HG03571 (cell line): Measurements from ENCODE around the gene NADK.
"Not testable (repeated sequence)": the region's sequence is repeated elsewhere in the genome, so short reads cannot be mapped to it uniquely, and the experiment has no call there.

Source experiments
- ATAC-seq: cut with Tn5 transposase; IDR thresholded peaks from one replicate; pipeline ENCODE4 v1.9.1; 2021; ENCODE audit not compliant: unreplicated experiment

Gene NADK

GRCh38 chr1:1707241-1707640 lies 71.0 kb downstream of the NADK start:
- ATAC-seq, result not testable (repeated sequence)

- not testable (repeated sequence) for ATAC-seq
These were observed 72.6 kb downstream of the NADK start for GRCh38 chr1:1705623-1706022.

- not testable (repeated sequence) for ATAC-seq
These were observed 73.8 kb downstream of the NADK start for GRCh38 chr1:1704284-1704957.

- no peak for ATAC-seq
These were observed 74.5 kb downstream of the NADK start for GRCh38 chr1:1703796-1704195.

GRCh38 chr1:1702506-1702905 lies 75.8 kb downstream of the NADK start:
- not testable (repeated sequence) for ATAC-seq
